Measurements from ENCODE around the gene POLR2L.

DNA sequence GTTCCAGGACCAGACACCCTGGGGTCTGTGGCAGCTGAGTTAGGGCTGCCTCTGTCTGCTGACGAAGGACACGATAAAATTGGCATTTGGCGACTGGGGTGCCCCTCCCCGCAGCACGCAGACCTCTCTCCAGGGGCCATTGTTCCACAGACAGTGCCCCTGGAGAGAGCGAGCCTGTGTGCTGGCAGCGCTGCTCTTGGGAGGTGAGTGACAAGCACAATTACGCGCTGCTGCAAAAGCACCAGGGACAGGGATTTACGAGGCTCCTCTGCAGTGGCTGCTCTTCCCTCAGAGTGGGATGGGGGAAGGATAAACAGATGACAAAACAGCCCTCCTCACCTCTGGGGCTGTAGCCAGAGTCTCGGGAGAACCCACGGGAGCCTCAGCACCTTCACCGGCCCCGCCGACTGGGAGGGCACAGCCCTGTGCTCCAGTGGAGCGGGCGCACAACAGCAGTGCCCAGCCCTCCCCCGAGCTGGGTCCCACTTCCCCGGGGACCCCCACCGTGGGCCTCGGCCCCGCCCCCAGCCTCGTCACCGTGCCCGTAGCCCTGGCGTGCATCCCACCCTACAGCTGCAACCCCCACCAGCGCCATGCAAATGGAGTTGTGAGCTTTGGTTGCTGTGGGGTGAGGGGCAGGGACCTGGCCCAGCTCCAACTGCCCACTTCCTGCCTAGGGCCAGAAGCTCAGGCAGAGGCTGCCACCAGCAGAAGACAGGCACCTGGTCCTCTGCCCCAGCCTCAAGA is 48.6 kb upstream of the POLR2L start:
- TF ChIP-seq, protein P1, sequence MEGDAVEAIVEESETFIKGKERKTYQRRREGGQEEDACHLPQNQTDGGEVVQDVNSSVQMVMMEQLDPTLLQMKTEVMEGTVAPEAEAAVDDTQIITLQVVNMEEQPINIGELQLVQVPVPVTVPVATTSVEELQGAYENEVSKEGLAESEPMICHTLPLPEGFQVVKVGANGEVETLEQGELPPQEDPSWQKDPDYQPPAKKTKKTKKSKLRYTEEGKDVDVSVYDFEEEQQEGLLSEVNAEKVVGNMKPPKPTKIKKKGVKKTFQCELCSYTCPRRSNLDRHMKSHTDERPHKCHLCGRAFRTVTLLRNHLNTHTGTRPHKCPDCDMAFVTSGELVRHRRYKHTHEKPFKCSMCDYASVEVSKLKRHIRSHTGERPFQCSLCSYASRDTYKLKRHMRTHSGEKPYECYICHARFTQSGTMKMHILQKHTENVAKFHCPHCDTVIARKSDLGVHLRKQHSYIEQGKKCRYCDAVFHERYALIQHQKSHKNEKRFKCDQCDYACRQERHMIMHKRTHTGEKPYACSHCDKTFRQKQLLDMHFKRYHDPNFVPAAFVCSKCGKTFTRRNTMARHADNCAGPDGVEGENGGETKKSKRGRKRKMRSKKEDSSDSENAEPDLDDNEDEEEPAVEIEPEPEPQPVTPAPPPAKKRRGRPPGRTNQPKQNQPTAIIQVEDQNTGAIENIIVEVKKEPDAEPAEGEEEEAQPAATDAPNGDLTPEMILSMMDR (IDR thresholded peaks at IDR 0.05; ENCODE audit: insufficient read depth, low read length, poor library complexity, severe bottlenecking), result no peak
- no peak for TF ChIP-seq EZH2phosphoT487 (conservative IDR thresholded peaks at IDR 0.05; ENCODE audit: low read length)
